GM18909 (cell line): ENCODE measurements around the gene ACKR2.

Experiments
- ATAC-seq: cut with Tn5 transposase; IDR thresholded peaks from one replicate; pipeline ENCODE4 v1.9.1; 2021; ENCODE audit warnings: mild to moderate bottlenecking; ENCODE audit not compliant: unreplicated experiment, poor library complexity

The ACKR2 gene

DNA sequence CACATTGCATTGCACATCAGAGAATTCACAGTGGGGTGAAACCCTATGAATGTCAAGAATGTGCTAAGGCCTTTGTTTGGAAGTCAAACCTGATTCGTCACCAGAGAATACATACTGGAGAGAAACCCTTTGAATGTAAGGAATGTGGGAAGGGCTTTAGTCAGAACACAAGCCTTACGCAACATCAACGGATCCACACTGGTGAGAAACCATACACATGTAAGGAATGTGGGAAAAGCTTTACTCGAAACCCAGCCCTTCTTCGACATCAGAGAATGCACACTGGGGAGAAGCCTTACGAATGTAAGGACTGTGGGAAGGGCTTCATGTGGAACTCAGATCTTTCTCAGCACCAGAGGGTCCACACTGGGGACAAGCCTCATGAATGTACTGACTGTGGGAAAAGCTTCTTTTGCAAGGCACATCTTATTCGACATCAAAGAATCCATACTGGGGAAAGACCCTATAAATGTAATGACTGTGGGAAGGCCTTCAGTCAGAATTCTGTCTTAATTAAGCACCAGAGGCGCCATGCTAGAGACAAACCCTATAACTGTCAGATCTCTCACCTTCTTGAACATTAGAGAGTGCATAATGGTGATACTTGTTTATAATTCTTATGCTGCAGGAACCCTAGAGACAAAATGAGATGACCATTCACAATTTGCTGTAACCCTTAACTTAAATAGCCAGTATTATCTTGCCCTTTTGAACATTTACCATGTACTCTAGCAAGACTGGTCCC is 105.7 kb downstream of the ACKR2 start:
- ATAC-seq = no peak
